HEK293T (cell line): Measurements from ENCODE around the gene BTG2.

Source experiments
- CTCF ChIA-PET: fragments of 350-600 bp; formaldehyde crosslinking; extraction: SDS; loops from one replicate; lab custom pipeline; 2021; ENCODE audit warnings: antibody characterized with exemption, inconsistent platforms; lab: Yijun Ruan, JAX
- POLR2A ChIA-PET: fragments of 350-600 bp; formaldehyde crosslinking; extraction: SDS; loops from one replicate; lab custom pipeline; 2020; ENCODE audit warnings: antibody characterized with exemption, inconsistent platforms; lab: Yijun Ruan, JAX
- DNase-seq: peaks from one replicate; pipeline ENCODE4 v3.0.0; 2012; ENCODE audit warnings: mixed read lengths; ENCODE audit errors: extremely low spot score
- ARNT ChIP-seq: fragments of 450-650 bp; IDR thresholded peaks from 2 replicates; pipeline ENCODE4 v1.6.1; 2017; ENCODE audit warnings: mild to moderate bottlenecking
- BHLHE40 ChIP-seq: fragments of 450-650 bp; IDR thresholded peaks from 2 replicates; pipeline ENCODE4 v1.6.1; 2016; ENCODE audit warnings: mild to moderate bottlenecking, moderate library complexity, borderline replicate concordance
- CTBP1 ChIP-seq: fragments of 450-650 bp; IDR thresholded peaks from 2 replicates; pipeline ENCODE4 v1.6.1; 2016; ENCODE audit warnings: borderline replicate concordance
- ELF4 ChIP-seq: fragments of 450-650 bp; IDR thresholded peaks from 2 replicates; pipeline ENCODE4 v1.6.1; 2017; ENCODE audit warnings: antibody characterized with exemption
- FOXA1 ChIP-seq: fragments of 450-650 bp; IDR thresholded peaks from 2 replicates; pipeline ENCODE4 v1.6.1; 2016; ENCODE audit warnings: mild to moderate bottlenecking
- FOXK2 ChIP-seq: fragments of 450-650 bp; IDR thresholded peaks from 2 replicates; pipeline ENCODE4 v1.6.1; 2016; ENCODE audit warnings: mild to moderate bottlenecking
- FOXM1 ChIP-seq: fragments of 450-650 bp; IDR thresholded peaks from 2 replicates; pipeline ENCODE4 v1.6.1; 2017; ENCODE audit warnings: mild to moderate bottlenecking, borderline replicate concordance
- HDGF ChIP-seq: fragments of 450-650 bp; IDR thresholded peaks from 2 replicates; pipeline ENCODE4 v1.6.1; 2017; ENCODE audit warnings: antibody characterized with exemption, borderline replicate concordance
- L3MBTL2 ChIP-seq: fragments of 450-650 bp; conservative IDR thresholded peaks from 2 replicates; pipeline ENCODE4 v1.6.1; 2016; ENCODE audit warnings: mild to moderate bottlenecking
- LEF1 ChIP-seq: fragments of 450-650 bp; IDR thresholded peaks from 2 replicates; pipeline ENCODE4 v1.6.1; 2017; ENCODE audit warnings: mild to moderate bottlenecking, borderline replicate concordance
- NFRKB ChIP-seq: fragments of 450-650 bp; IDR thresholded peaks from 2 replicates; pipeline ENCODE4 v1.6.1; 2016; ENCODE audit warnings: mild to moderate bottlenecking, moderate library complexity
- PKNOX1 ChIP-seq: fragments of 450-650 bp; IDR thresholded peaks from 2 replicates; pipeline ENCODE4 v1.6.1; 2016
- SP1 ChIP-seq: fragments of 450-650 bp; IDR thresholded peaks from 2 replicates; pipeline ENCODE4 v1.6.1; 2017
- SUZ12 ChIP-seq: fragments of 450-650 bp; IDR thresholded peaks from 2 replicates; pipeline ENCODE4 v1.6.1; 2016; ENCODE audit warnings: mild to moderate bottlenecking
- TARDBP ChIP-seq: fragments of 450-650 bp; IDR thresholded peaks from 2 replicates; pipeline ENCODE4 v1.6.1; 2016
- ZNF384 ChIP-seq: fragments of 450-650 bp; IDR thresholded peaks from 2 replicates; pipeline ENCODE4 v1.6.1; 2016

Gene BTG2

GRCh38 chr1:203320591-203321272 is 15.4 kb downstream of the BTG2 start:
- ChIA-PET POLR2A (interaction anchor here (1.9 kb wide), 1 partner anchor 14 kb away, joined by 10 read pairs; no protein-coding TSS in a partner anchor), CTCF (interaction anchor here (0.5 to 1.1 kb wide), 6 partner anchors 13 to 53 kb away, joined by 3 to 5 read pairs (median 3); partner anchors contain the start of gene BTG2)
- no peak for DNase-seq
- TF ChIP-seq PKNOX1 = no peak
- no peak for TF ChIP-seq FOXA1
- TF ChIP-seq SUZ12 = no peak
- TF ChIP-seq HDGF = no peak
- TF ChIP-seq FOXM1 = no peak
- no peak for TF ChIP-seq L3MBTL2
- TF ChIP-seq NFRKB = no peak
- TF ChIP-seq FOXK2 = no peak
- no peak for TF ChIP-seq SP1
- TF ChIP-seq CTBP1 = no peak
- TF ChIP-seq ZNF384 = no peak

- ChIA-PET CTCF (interaction anchor here (0.5 to 0.8 kb wide), 3 partner anchors 16 to 54 kb away, joined by 3 to 4 read pairs (median 3); partner anchors contain the start of gene BTG2), POLR2A (interaction anchor here (1.9 kb wide), 1 partner anchor 14 kb away, joined by 10 read pairs; no protein-coding TSS in a partner anchor)
- DNase-seq = no peak
- TF ChIP-seq NFRKB (no peak), L3MBTL2 (no peak), ELF4 (no peak), FOXA1 (no peak), PKNOX1 (no peak)
These were observed 16.1 kb downstream of the BTG2 start for GRCh38 chr1:203321273-203322052.

GRCh38 chr1:203322500-203323179 is 17.3 kb downstream of the BTG2 start:
- TF ChIP-seq HDGF (no peak), ZNF384 (no peak), SP1 (no peak), FOXK2 (no peak), CTBP1 (no peak), ELF4 (no peak), TARDBP (no peak), NFRKB (no peak)
- no peak for DNase-seq
- ChIA-PET POLR2A (interaction anchor here (6.3 kb wide), 1 partner anchor 14 kb away, joined by 71 read pairs; the partner anchor contains the start of gene BTG2), CTCF (interaction anchor here (1.4 kb wide), 1 partner anchor 55 kb away, joined by 4 read pairs; no protein-coding TSS in a partner anchor)

GRCh38 chr1:203323587-203323986 is 18.3 kb downstream of the BTG2 start:
- no peak for TF ChIP-seq FOXK2
- no peak for TF ChIP-seq ZNF384
- no peak for TF ChIP-seq CTBP1
- TF ChIP-seq L3MBTL2 = no peak
- TF ChIP-seq BHLHE40 = no peak
- no peak for TF ChIP-seq FOXM1
- no peak for TF ChIP-seq HDGF
- no peak for TF ChIP-seq ARNT
- no peak for TF ChIP-seq PKNOX1
- no peak for TF ChIP-seq ELF4
- no peak for TF ChIP-seq NFRKB
- no peak for TF ChIP-seq SP1
- TF ChIP-seq SUZ12 = no peak
- no peak for TF ChIP-seq TARDBP
- no peak for TF ChIP-seq FOXA1
- TF ChIP-seq LEF1 = no peak
- CTCF ChIA-PET = interaction anchor here (1.4 to 1.5 kb wide), 2 partner anchors 15 to 56 kb away, joined by 3 to 4 read pairs; no protein-coding TSS in a partner anchor
- DNase-seq = no peak
- POLR2A ChIA-PET = interaction anchor here (6.3 kb wide), 1 partner anchor 15 kb away, joined by 71 read pairs; the partner anchor contains the start of gene BTG2

- TF ChIP-seq ELF4 (no peak), FOXM1 (no peak), ZNF384 (no peak), FOXK2 (no peak), LEF1 (no peak)
- ChIA-PET POLR2A (interaction anchor here (6.3 kb wide), 1 partner anchor 16 kb away, joined by 71 read pairs; the partner anchor contains the start of gene BTG2), CTCF (interaction anchor here (1.4 to 1.7 kb wide), 3 partner anchors 15 to 57 kb away, joined by 3 to 4 read pairs (median 4); no protein-coding TSS in a partner anchor)
- DNase-seq = no peak
These were observed 19.0 kb downstream of the BTG2 start for GRCh38 chr1:203324105-203325025.
